Measurements from ENCODE around the gene DHRS7. TPM values are rescaled to one million over a fixed set of nuclear protein-coding genes. Genes with fewer than 3 reads are reported as not detected.

The DHRS7 gene
- total RNA-seq: 43.6 and 47.2 TPM in 2 replicates

GRCh38 chr14:60164712-60165546, at the start of gene DHRS7:
DHRS7 (minus strand) TSS chr14:60165398; CDS start chr14:60165309, 89 bp downstream.
- peaks cover 20% of the 10 kb centered on the region for H3K4me1 Mint-ChIP-seq (ENCODE audit: low read depth)
- H3K9me3 Mint-ChIP-seq: no peaks in the 10 kb centered on the region
- peaks cover 10% of the 10 kb centered on the region for H3K36me3 Mint-ChIP-seq (ENCODE audit: low read depth)
- DNase-seq (ENCODE audit: low spot score): peak; percentile 55
- intact Hi-C loops (cut with micrococcal nuclease): loop anchor here (1.0 to 5.0 kb wide), 4 partner anchors 19 to 198 kb away; no protein-coding TSS in a partner anchor
- H3K4me3 Mint-ChIP-seq: peak within 1 kb of the TSS; percentile 95
- H3K27ac Mint-ChIP-seq: peak within 1 kb of the TSS; percentile 98
- no peaks in the 10 kb centered on the region for H3K27me3 Mint-ChIP-seq (ENCODE audit: insufficient read depth)

GRCh38 chr14:60214415-60215126, 49.4 kb upstream of the DHRS7 start:
- H3K9me3 Mint-ChIP-seq: no peaks in the 10 kb centered on the region
- no peaks in the 10 kb centered on the region for H3K36me3 Mint-ChIP-seq (ENCODE audit: low read depth)
- H3K27me3 Mint-ChIP-seq (ENCODE audit: insufficient read depth): peaks cover 2% of the 10 kb centered on the region
- H3K4me1 Mint-ChIP-seq (ENCODE audit: low read depth): no peaks in the 10 kb centered on the region
- no peak overlapping the region for H3K27ac Mint-ChIP-seq
- intact Hi-C loops (cut with micrococcal nuclease): no loop called here
- no peak for DNase-seq (ENCODE audit: low spot score)
- no peak overlapping the region for H3K4me3 Mint-ChIP-seq

- H3K9me3 Mint-ChIP-seq: no peaks in the 10 kb centered on the region
- no peak overlapping the region for H3K27ac Mint-ChIP-seq
- peaks cover 2% of the 10 kb centered on the region for H3K27me3 Mint-ChIP-seq (ENCODE audit: insufficient read depth)
- H3K36me3 Mint-ChIP-seq (ENCODE audit: low read depth): no peaks in the 10 kb centered on the region
- intact Hi-C loops (cut with micrococcal nuclease): no loop called here
- H3K4me3 Mint-ChIP-seq: no peak overlapping the region
- H3K4me1 Mint-ChIP-seq (ENCODE audit: low read depth): no peaks in the 10 kb centered on the region
- no peak for DNase-seq (ENCODE audit: low spot score)
Measured at GRCh38 chr14:60214003-60214402, 48.8 kb upstream of the DHRS7 start.

- Mint-ChIP-seq H3K4me1 (ENCODE audit: low read depth) (no peaks in the 10 kb centered on the region), H3K36me3 (ENCODE audit: low read depth) (no peaks in the 10 kb centered on the region), H3K27ac (no peak overlapping the region), H3K27me3 (ENCODE audit: insufficient read depth) (peaks cover 2% of the 10 kb centered on the region), H3K9me3 (no peaks in the 10 kb centered on the region), H3K4me3 (no peak overlapping the region)
- DNase-seq (ENCODE audit: low spot score): no peak
- intact Hi-C loops (cut with micrococcal nuclease): no loop called here
Measured at GRCh38 chr14:60212503-60213371, 47.5 kb upstream of the DHRS7 start.

GRCh38 chr14:60211153-60211552, 46.0 kb upstream of the DHRS7 start:
- peaks cover 2% of the 10 kb centered on the region for H3K27me3 Mint-ChIP-seq (ENCODE audit: insufficient read depth)
- H3K4me3 Mint-ChIP-seq: no peak overlapping the region
- intact Hi-C loops (cut with micrococcal nuclease): no loop called here
- no peak for DNase-seq (ENCODE audit: low spot score)
- no peaks in the 10 kb centered on the region for H3K4me1 Mint-ChIP-seq (ENCODE audit: low read depth)
- H3K9me3 Mint-ChIP-seq: no peaks in the 10 kb centered on the region
- H3K27ac Mint-ChIP-seq: no peak overlapping the region
- H3K36me3 Mint-ChIP-seq (ENCODE audit: low read depth): no peaks in the 10 kb centered on the region

GRCh38 chr14:60210703-60211102, 45.5 kb upstream of the DHRS7 start:
- peaks cover 2% of the 10 kb centered on the region for H3K27me3 Mint-ChIP-seq (ENCODE audit: insufficient read depth)
- no peaks in the 10 kb centered on the region for H3K9me3 Mint-ChIP-seq
- H3K36me3 Mint-ChIP-seq (ENCODE audit: low read depth): no peaks in the 10 kb centered on the region
- H3K4me1 Mint-ChIP-seq (ENCODE audit: low read depth): no peaks in the 10 kb centered on the region
- H3K27ac Mint-ChIP-seq: no peak overlapping the region
- intact Hi-C loops (cut with micrococcal nuclease): no loop called here
- no peak overlapping the region for H3K4me3 Mint-ChIP-seq
- no peak for DNase-seq (ENCODE audit: low spot score)

GRCh38 chr14:60206837-60207533, 41.8 kb upstream of the DHRS7 start:
- Mint-ChIP-seq H3K36me3 (ENCODE audit: low read depth) (no peaks in the 10 kb centered on the region), H3K27ac (no peak overlapping the region), H3K9me3 (no peaks in the 10 kb centered on the region), H3K4me3 (no peak overlapping the region), H3K27me3 (ENCODE audit: insufficient read depth) (no peaks in the 10 kb centered on the region), H3K4me1 (ENCODE audit: low read depth) (peaks cover 9% of the 10 kb centered on the region)
- DNase-seq (ENCODE audit: low spot score): no peak
- intact Hi-C loops (cut with micrococcal nuclease): no loop called here

- Mint-ChIP-seq H3K27ac (no peak overlapping the region), H3K4me3 (no peak overlapping the region), H3K4me1 (ENCODE audit: low read depth) (peaks cover 9% of the 10 kb centered on the region), H3K36me3 (ENCODE audit: low read depth) (no peaks in the 10 kb centered on the region), H3K9me3 (no peaks in the 10 kb centered on the region), H3K27me3 (ENCODE audit: insufficient read depth) (no peaks in the 10 kb centered on the region)
- DNase-seq (ENCODE audit: low spot score): no peak
- intact Hi-C loops (cut with micrococcal nuclease): no loop called here
Measured at GRCh38 chr14:60206249-60206670, 41.1 kb upstream of the DHRS7 start.

- intact Hi-C loops (cut with micrococcal nuclease): loop anchor here (2.0 kb wide), 1 partner anchor 44 kb away; the partner anchor contains the start of gene PPM1A
- Mint-ChIP-seq H3K9me3 (no peaks in the 10 kb centered on the region), H3K36me3 (ENCODE audit: low read depth) (no peaks in the 10 kb centered on the region), H3K4me1 (ENCODE audit: low read depth) (peaks cover 9% of the 10 kb centered on the region), H3K27ac (no peak overlapping the region), H3K27me3 (ENCODE audit: insufficient read depth) (peaks cover under 1% of the 10 kb centered on the region), H3K4me3 (no peak overlapping the region)
- no peak for DNase-seq (ENCODE audit: low spot score)
Measured at GRCh38 chr14:60204843-60205774, 39.9 kb upstream of the DHRS7 start.

GRCh38 chr14:60204104-60204842, 39.1 kb upstream of the DHRS7 start:
- Mint-ChIP-seq H3K27me3 (ENCODE audit: insufficient read depth) (peaks cover 3% of the 10 kb centered on the region), H3K36me3 (ENCODE audit: low read depth) (peaks cover 1% of the 10 kb centered on the region), H3K9me3 (peaks cover 7% of the 10 kb centered on the region), H3K27ac (no peak overlapping the region), H3K4me1 (ENCODE audit: low read depth) (peaks cover 9% of the 10 kb centered on the region), H3K4me3 (no peak overlapping the region)
- no peak for DNase-seq (ENCODE audit: low spot score)
- intact Hi-C loops (cut with micrococcal nuclease): loop anchor here (2.0 kb wide), 1 partner anchor 45 kb away; the partner anchor contains the start of gene PPM1A

GRCh38 chr14:60199321-60199720, 34.1 kb upstream of the DHRS7 start:
- peaks cover 12% of the 10 kb centered on the region for H3K9me3 Mint-ChIP-seq
- intact Hi-C loops (cut with micrococcal nuclease): no loop called here
- H3K36me3 Mint-ChIP-seq (ENCODE audit: low read depth): peaks cover 1% of the 10 kb centered on the region
- H3K4me3 Mint-ChIP-seq: no peak overlapping the region
- H3K27me3 Mint-ChIP-seq (ENCODE audit: insufficient read depth): peaks cover 3% of the 10 kb centered on the region
- H3K4me1 Mint-ChIP-seq (ENCODE audit: low read depth): no peaks in the 10 kb centered on the region
- DNase-seq (ENCODE audit: low spot score): no peak
- H3K27ac Mint-ChIP-seq: no peak overlapping the region
